Stomach (tissue), 9 donors: ENCODE data around the gene MTG1. TPM values are rescaled to one million over a fixed set of nuclear protein-coding genes. Genes with fewer than 3 reads are reported as not detected.
A peak's percentile ranks its signal among the peaks of the same experiment; 100 is the strongest.
"Not testable (repeated sequence)": the region's sequence is repeated elsewhere in the genome, so short reads cannot be mapped to it uniquely, and the experiment has no call there.

Source experiments
- DNase-seq, 2 donors: peaks; one replicate each; pipeline versions ENCODE4 v3.0.0 to v3.0.0-alpha.2; 2013 to 2019
- H3K27ac ChIP-seq, 5 donors: fragments of 200-600 bp in 4 of 5; sonication (generic) in 4 of 5; one replicate each; pipeline ENCODE4 v1.5.1; 2013 to 2019; ENCODE audit warnings: mild to moderate bottlenecking in 1 of 5, moderate library complexity in 1 of 5
- H3K27me3 ChIP-seq, 3 donors: fragments of 200-600 bp; sonication (generic); one replicate each; pipeline ENCODE4 v1.5.1; 2017 to 2019; ENCODE audit warnings: mixed run types in 1 of 3
- H3K36me3 ChIP-seq, 4 donors: fragments of 200-600 bp; sonication (generic); 1 replicate in 3 of 4; 2 replicates in 1 of 4; pipeline ENCODE4 v1.5.1; 2016 to 2019
- H3K4me1 ChIP-seq, 4 donors: fragments of 200-600 bp; sonication (generic); one replicate each; pipeline ENCODE4 v1.5.1; 2016 to 2019
- H3K4me3 ChIP-seq, 4 donors: fragments of 200-600 bp; sonication (generic) in 3 of 4; one replicate each; pipeline ENCODE4 v1.5.1; 2016 to 2019; ENCODE audit warnings: mild to moderate bottlenecking in 1 of 4
- H3K9me3 ChIP-seq, 4 donors: fragments of 200-600 bp; sonication (generic); one replicate each; pipeline ENCODE4 v1.5.1; 2016 to 2019
- CTCF ChIP-seq, 7 experiments: fragments of 450-650 bp in 4 of 7; fragments of 200-600 bp in 3 of 7; sonication (generic) in 3 of 7; IDR thresholded peaks; one replicate each; pipeline ENCODE4 v1.5.1; 2016 to 2019; ENCODE audit warnings: antibody characterized with exemption in 7 of 7, control low read depth in 2 of 7, mild to moderate bottlenecking in 1 of 7
- EP300 ChIP-seq: sonication (generic); formaldehyde crosslinking; IDR thresholded peaks from one replicate; pipeline ENCODE4 v1.6.1; 2017; ENCODE audit warnings: antibody characterized with exemption
- POLR2A ChIP-seq, 4 donors: fragments of 450-650 bp; IDR thresholded peaks; one replicate each; pipeline ENCODE4 v1.6.1; 2016; ENCODE audit warnings: antibody characterized with exemption in 4 of 4, control low read depth in 2 of 4, mild to moderate bottlenecking in 1 of 4, moderate library complexity in 1 of 4
- POLR2AphosphoS5 ChIP-seq, 3 donors: sonication (generic); formaldehyde crosslinking; IDR thresholded peaks; one replicate each; pipeline ENCODE4 v1.6.1; 2016; ENCODE audit warnings: antibody characterized with exemption in 3 of 3
- WGBS, 5 donors: extraction: QIAGEN DNeasy Blood & Tissue Kit in 3 of 5; methylation state at CpG; one replicate each; pipeline versions ENCODE4 v1.1.5 to v1.1.7; 2013 to 2018; 5-methylcytosine and 5-hydroxymethylcytosine counted together
- intact Hi-C: fragments of 100-400 bp; cut with DNase I; formaldehyde crosslinking; loops from one replicate; pipeline ENCODE4 v1.15.1; 2023; ENCODE audit warnings: low total_unique reads
- polyA plus RNA-seq, 3 donors: library from polyadenylated mRNA; stranded (reverse); fragments of 200-250 nt; gene quantifications; one replicate each; pipeline ENCODE4 v1.2.3, GENCODE V29; 2013
- total RNA-seq, 5 donors: library from RNA; depleted of rRNA; stranded (reverse); fragments of >200 nt; gene quantifications; one replicate each; pipeline versions ENCODE4 v1.1.0 to v1.2.3, GENCODE V29; 2014 to 2016
- donor health status: healthy with polysubstance abuse.
- donor health status: Bipolar disorder and iron deficiency.
- donor health status: healthy.

Gene MTG1
- total and polyA plus RNA-seq, 8 donors = 36.7 to 177 (median 52.9) TPM

GRCh38 chr10:133375357-133376115 is 18.4 kb upstream of the MTG1 start:
- Histone ChIP-seq H3K36me3 (peaks cover 3 to 13% (median 9%) of the 10 kb centered on the region in 4 donors), H3K27me3 (no peaks in the 10 kb centered on the region), H3K4me1 (peaks cover 31 to 54% (median 49%) of the 10 kb centered on the region in 4 donors), H3K9me3 (no peaks in the 10 kb centered on the region), H3K4me3 (no peak overlapping the region), H3K27ac (no peak overlapping the region)
- DNase-seq = no peak
- WGBS, 5 donors = 81 to 90% (median 86%) methylated on average over 12 of the region's 12 CpGs
- intact Hi-C loops = no loop called here
- TF ChIP-seq CTCF (IDR thresholded peaks at IDR 0.05) (no peak), EP300 (no peak), POLR2AphosphoS5 (IDR thresholded peaks at IDR 0.05) (no peak), POLR2A (IDR thresholded peaks at IDR 0.05) (no peak)

GRCh38 chr10:133376183-133376582 is 17.8 kb upstream of the MTG1 start:
- H3K4me1 ChIP-seq = peaks cover 31 to 57% (median 51%) of the 10 kb centered on the region in 4 donors
- intact Hi-C loops, H3K36me3 ChIP-seq, H3K27ac ChIP-seq, H3K27me3 ChIP-seq, DNase-seq, H3K4me3 ChIP-seq, H3K9me3 ChIP-seq: not testable (repeated sequence)
- WGBS, 5 donors = 92 to 95% (median 92%) methylated on average over 5 of the region's 5 CpGs

- Histone ChIP-seq H3K27ac (peak overlapping the region in 3 of 5 donors; percentile 89 to 93 (median 90)), H3K9me3 (no peaks in the 10 kb centered on the region), H3K4me3 (peak overlapping the region in 2 of 4 donors; percentile 86 to 97), H3K27me3 (no peaks in the 10 kb centered on the region), H3K4me1 (peaks cover 25 to 50% (median 46%) of the 10 kb centered on the region in 4 donors), H3K36me3 (peaks cover 0 to 11% (median 9%) of the 10 kb centered on the region in 4 donors)
- 93 to 94% (median 93%) methylated on average over 18 to 30 of the region's 30 CpGs for WGBS, 5 donors
- DNase-seq = no peak
- intact Hi-C loops = no loop called here
- TF ChIP-seq POLR2A (IDR thresholded peaks at IDR 0.05) (no peak), EP300 (no peak), CTCF (IDR thresholded peaks at IDR 0.05) (no peak), POLR2AphosphoS5 (IDR thresholded peaks at IDR 0.05) (no peak)
Observed at GRCh38 chr10:133377025-133377817, 16.7 kb upstream of the MTG1 start.

- intact Hi-C loops = no loop called here
- Histone ChIP-seq H3K36me3 (peaks cover 0 to 15% (median 11%) of the 10 kb centered on the region in 4 donors), H3K27me3 (no peaks in the 10 kb centered on the region), H3K4me3 (peak overlapping the region; percentile 75 to 97 (median 82)), H3K4me1 (peaks cover 21 to 44% (median 41%) of the 10 kb centered on the region in 4 donors), H3K27ac (peak overlapping the region; percentile 85 to 93 (median 90)), H3K9me3 (no peaks in the 10 kb centered on the region)
- DNase-seq = no peak
- TF ChIP-seq POLR2A (IDR thresholded peaks at IDR 0.05) (no peak), EP300 (no peak), POLR2AphosphoS5 (IDR thresholded peaks at IDR 0.05) (no peak), CTCF (IDR thresholded peaks at IDR 0.05) (no peak)
- 11 to 29% (median 25%) methylated on average over 7 to 20 of the region's 20 CpGs for WGBS, 5 donors
Observed at GRCh38 chr10:133377818-133378250, 16.1 kb upstream of the MTG1 start.
